K562 (cell line): ENCODE measurements around the gene CEACAM18. TPM values are rescaled to one million over a fixed set of nuclear protein-coding genes. Genes with fewer than 3 reads are reported as not detected.
A peak's percentile ranks its signal among the peaks of the same experiment; 100 is the strongest.

Source experiments
- BRCA1 ChIP-seq, 2 experiments: fragments of 450-650 bp in 1 of 2; sonication (generic) in 1 of 2; formaldehyde crosslinking in 1 of 2; IDR thresholded peaks; 2 replicates each; pipeline versions ENCODE4 v1.5.0 to v1.6.1; 2017 to 2020; ENCODE audit warnings: mild to moderate bottlenecking in 1 of 2, missing genetic modification reagents in 1 of 2
- ELK1 ChIP-seq: sonication (generic); formaldehyde crosslinking; IDR thresholded peaks from 2 replicates; pipeline ENCODE4 v1.8.1; 2022; ENCODE audit warnings: missing genetic modification reagents
- FOXA3 ChIP-seq, 2 experiments: fragments of 450-650 bp in 1 of 2; sonication (generic) in 1 of 2; formaldehyde crosslinking; IDR thresholded peaks in 1 of 2; conservative IDR thresholded peaks in 1 of 2; 2 replicates each; pipeline versions ENCODE4 v1.4.0 to v1.8.0; 2020 to 2022; ENCODE audit warnings: mild to moderate bottlenecking in 2 of 2, missing genetic modification reagents in 1 of 2
- PML ChIP-seq: IDR thresholded peaks from 2 replicates; pipeline ENCODE4 v1.6.1; 2012; ENCODE audit warnings: low read length, inconsistent platforms
- RBM14 ChIP-seq: fragments of 200-400 bp; formaldehyde crosslinking; IDR thresholded peaks from 2 replicates; pipeline ENCODE4 v1.6.1; 2018; ENCODE audit warnings: low read depth, mild to moderate bottlenecking, low read length, moderate library complexity, borderline replicate concordance; ENCODE audit not compliant: insufficient read depth
- RBM25 ChIP-seq: fragments of 200-400 bp; formaldehyde crosslinking; IDR thresholded peaks from 2 replicates; pipeline ENCODE4 v1.6.1; 2018; ENCODE audit warnings: low read length, low read depth, moderate library complexity; ENCODE audit not compliant: severe bottlenecking
- TOE1 ChIP-seq, 2 experiments: fragments of 450-650 bp in 1 of 2; sonication (generic) in 1 of 2; formaldehyde crosslinking in 1 of 2; IDR thresholded peaks; 2 replicates each; pipeline versions ENCODE4 v1.7.1 to v1.8.0; 2016 to 2022; ENCODE audit warnings: borderline replicate concordance in 2 of 2, mild to moderate bottlenecking in 2 of 2, antibody characterized with exemption in 1 of 2, inconsistent platforms in 1 of 2, low read depth in 1 of 2, missing genetic modification reagents in 1 of 2, moderate library complexity in 1 of 2
- ZNF217 ChIP-seq: sonication (generic); formaldehyde crosslinking; IDR thresholded peaks from 2 replicates; pipeline ENCODE4 v1.8.0; 2022; ENCODE audit warnings: mild to moderate bottlenecking, missing genetic modification reagents
- polyA plus RNA-seq, 8 experiments: library from polyadenylated mRNA; depleted of rRNA in 4 of 8; stranded (reverse) in 5 of 8; unstranded in 3 of 8; fragments of >200 nt; fragmentation: Nextera tagmentation in 2 of 8; fragmentation: Illumina TruSeq in 1 of 8; extraction: Ambion mirVana in 2 of 8; extraction: Trizol in 1 of 8; gene quantifications; 2 replicates each; pipeline versions ENCODE4 v1.2.1 to v1.2.3, GENCODE V29; 2011 to 2014; ENCODE audit warnings: inconsistent platforms in 1 of 8, missing spikeins in 1 of 8
- total RNA-seq, 7 experiments: library from RNA; depleted of rRNA in 6 of 7; stranded (reverse); fragments of >200 nt in 6 of 7; fragmentation: Illumina TruSeq in 2 of 7; extraction: Trizol in 2 of 7; gene quantifications; 2 replicates each; pipeline versions ENCODE4 v1.2.1 to v1.2.3, GENCODE V29; 2011 to 2021; ENCODE audit warnings: low replicate concordance in 1 of 7
- TF ChIP-seq, protein P1 (sequence below): fragments of 200-800 bp; sonication (Bioruptor generic); IDR thresholded peaks from 2 replicates; pipeline ENCODE4 v1.6.1; 2016; ENCODE audit warnings: missing genetic modification characterization, missing compliant biosample characterization
- TF ChIP-seq, protein P2 (sequence below): fragments of 250-450 bp; sonication (Bioruptor Pico); IDR thresholded peaks from 2 replicates; pipeline ENCODE4 v1.4.0; 2020

The CEACAM18 gene
- total and polyA plus RNA-seq, 9 of the 15 experiments (the other 6 are each of a cell fraction or from before 2014, with no cell fraction given) = 0.08 to 0.24 (median 0.15) TPM; not detected in 3

GRCh38 chr19:51531349-51532315, 53.3 kb downstream of the CEACAM18 start, which contains the start of gene SIGLEC6 (continued):
- TF ChIP-seq, protein P1, sequence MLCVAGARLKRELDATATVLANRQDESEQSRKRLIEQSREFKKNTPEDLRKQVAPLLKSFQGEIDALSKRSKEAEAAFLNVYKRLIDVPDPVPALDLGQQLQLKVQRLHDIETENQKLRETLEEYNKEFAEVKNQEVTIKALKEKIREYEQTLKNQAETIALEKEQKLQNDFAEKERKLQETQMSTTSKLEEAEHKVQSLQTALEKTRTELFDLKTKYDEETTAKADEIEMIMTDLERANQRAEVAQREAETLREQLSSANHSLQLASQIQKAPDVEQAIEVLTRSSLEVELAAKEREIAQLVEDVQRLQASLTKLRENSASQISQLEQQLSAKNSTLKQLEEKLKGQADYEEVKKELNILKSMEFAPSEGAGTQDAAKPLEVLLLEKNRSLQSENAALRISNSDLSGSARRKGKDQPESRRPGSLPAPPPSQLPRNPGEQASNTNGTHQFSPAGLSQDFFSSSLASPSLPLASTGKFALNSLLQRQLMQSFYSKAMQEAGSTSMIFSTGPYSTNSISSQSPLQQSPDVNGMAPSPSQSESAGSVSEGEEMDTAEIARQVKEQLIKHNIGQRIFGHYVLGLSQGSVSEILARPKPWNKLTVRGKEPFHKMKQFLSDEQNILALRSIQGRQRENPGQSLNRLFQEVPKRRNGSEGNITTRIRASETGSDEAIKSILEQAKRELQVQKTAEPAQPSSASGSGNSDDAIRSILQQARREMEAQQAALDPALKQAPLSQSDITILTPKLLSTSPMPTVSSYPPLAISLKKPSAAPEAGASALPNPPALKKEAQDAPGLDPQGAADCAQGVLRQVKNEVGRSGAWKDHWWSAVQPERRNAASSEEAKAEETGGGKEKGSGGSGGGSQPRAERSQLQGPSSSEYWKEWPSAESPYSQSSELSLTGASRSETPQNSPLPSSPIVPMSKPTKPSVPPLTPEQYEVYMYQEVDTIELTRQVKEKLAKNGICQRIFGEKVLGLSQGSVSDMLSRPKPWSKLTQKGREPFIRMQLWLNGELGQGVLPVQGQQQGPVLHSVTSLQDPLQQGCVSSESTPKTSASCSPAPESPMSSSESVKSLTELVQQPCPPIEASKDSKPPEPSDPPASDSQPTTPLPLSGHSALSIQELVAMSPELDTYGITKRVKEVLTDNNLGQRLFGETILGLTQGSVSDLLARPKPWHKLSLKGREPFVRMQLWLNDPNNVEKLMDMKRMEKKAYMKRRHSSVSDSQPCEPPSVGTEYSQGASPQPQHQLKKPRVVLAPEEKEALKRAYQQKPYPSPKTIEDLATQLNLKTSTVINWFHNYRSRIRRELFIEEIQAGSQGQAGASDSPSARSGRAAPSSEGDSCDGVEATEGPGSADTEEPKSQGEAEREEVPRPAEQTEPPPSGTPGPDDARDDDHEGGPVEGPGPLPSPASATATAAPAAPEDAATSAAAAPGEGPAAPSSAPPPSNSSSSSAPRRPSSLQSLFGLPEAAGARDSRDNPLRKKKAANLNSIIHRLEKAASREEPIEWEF (CRISPR knock-in tag) = no peak
- TF ChIP-seq, protein P2, sequence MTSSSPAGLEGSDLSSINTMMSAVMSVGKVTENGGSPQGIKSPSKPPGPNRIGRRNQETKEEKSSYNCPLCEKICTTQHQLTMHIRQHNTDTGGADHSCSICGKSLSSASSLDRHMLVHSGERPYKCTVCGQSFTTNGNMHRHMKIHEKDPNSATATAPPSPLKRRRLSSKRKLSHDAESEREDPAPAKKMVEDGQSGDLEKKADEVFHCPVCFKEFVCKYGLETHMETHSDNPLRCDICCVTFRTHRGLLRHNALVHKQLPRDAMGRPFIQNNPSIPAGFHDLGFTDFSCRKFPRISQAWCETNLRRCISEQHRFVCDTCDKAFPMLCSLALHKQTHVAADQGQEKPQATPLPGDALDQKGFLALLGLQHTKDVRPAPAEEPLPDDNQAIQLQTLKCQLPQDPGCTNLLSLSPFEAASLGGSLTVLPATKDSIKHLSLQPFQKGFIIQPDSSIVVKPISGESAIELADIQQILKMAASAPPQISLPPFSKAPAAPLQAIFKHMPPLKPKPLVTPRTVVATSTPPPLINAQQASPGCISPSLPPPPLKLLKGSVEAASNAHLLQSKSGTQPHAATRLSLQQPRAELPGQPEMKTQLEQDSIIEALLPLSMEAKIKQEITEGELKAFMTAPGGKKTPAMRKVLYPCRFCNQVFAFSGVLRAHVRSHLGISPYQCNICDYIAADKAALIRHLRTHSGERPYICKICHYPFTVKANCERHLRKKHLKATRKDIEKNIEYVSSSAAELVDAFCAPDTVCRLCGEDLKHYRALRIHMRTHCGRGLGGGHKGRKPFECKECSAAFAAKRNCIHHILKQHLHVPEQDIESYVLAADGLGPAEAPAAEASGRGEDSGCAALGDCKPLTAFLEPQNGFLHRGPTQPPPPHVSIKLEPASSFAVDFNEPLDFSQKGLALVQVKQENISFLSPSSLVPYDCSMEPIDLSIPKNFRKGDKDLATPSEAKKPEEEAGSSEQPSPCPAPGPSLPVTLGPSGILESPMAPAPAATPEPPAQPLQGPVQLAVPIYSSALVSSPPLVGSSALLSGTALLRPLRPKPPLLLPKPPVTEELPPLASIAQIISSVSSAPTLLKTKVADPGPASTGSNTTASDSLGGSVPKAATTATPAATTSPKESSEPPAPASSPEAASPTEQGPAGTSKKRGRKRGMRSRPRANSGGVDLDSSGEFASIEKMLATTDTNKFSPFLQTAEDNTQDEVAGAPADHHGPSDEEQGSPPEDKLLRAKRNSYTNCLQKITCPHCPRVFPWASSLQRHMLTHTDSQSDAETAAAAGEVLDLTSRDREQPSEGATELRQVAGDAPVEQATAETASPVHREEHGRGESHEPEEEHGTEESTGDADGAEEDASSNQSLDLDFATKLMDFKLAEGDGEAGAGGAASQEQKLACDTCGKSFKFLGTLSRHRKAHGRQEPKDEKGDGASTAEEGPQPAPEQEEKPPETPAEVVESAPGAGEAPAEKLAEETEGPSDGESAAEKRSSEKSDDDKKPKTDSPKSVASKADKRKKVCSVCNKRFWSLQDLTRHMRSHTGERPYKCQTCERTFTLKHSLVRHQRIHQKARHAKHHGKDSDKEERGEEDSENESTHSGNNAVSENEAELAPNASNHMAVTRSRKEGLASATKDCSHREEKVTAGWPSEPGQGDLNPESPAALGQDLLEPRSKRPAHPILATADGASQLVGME (CRISPR knock-in tag) = no peak; the same call in 1 of the 2 replicates
- TF ChIP-seq ELK1 (CRISPR knock-in tag) (no peak), PML (no peak), FOXA3 (CRISPR knock-in tag; conservative IDR thresholded peaks at IDR 0.05 in 1 of 2, IDR thresholded peaks at IDR 0.05 in 1 of 2) (no peak), BRCA1 (IDR thresholded peaks at IDR 0.05) (no peak), BRCA1 (CRISPR knock-in tag; IDR thresholded peaks at IDR 0.05) (no peak), TOE1 (IDR thresholded peaks at IDR 0.05; ENCODE audit: borderline replicate concordance) (peak; percentile 74), TOE1 (CRISPR knock-in tag; IDR thresholded peaks at IDR 0.05; ENCODE audit: borderline replicate concordance, low read depth) (no peak), RBM14 (no peak), ZNF217 (CRISPR knock-in tag) (no peak), RBM25 (no peak)
